Measurements from ENCODE around the gene HMGCLL1.

DNA sequence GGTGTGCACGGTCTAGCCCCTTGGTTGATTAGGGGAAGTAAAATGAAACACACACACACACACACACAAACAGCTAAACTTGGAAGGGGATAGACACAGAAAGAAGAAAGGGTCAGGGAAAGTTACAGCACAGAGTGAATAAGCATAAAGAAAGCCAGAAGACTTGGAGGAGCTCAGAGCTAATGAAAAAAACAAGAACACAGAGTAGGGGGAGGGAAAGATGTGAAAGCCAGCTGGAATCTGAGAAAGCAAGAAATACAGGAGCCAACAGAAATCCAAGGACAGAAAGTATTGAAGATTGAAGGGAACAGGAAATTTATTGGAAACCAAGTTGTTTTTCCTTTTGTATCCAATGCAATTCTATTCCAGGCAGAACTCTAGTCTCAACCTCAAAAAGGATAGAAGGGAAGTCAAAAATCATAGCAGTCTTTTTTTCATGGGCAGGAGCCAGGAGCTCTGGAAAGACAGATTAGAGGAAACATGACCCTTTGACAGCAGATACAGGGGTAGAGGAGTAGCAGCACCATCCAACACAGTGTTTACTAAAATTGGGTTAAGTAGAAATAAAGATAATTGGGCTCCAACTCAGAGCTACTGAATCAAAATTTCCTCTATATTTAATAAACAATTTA is 10.1 kb downstream of the HMGCLL1 start:
- TF ChIP-seq, protein P1, sequence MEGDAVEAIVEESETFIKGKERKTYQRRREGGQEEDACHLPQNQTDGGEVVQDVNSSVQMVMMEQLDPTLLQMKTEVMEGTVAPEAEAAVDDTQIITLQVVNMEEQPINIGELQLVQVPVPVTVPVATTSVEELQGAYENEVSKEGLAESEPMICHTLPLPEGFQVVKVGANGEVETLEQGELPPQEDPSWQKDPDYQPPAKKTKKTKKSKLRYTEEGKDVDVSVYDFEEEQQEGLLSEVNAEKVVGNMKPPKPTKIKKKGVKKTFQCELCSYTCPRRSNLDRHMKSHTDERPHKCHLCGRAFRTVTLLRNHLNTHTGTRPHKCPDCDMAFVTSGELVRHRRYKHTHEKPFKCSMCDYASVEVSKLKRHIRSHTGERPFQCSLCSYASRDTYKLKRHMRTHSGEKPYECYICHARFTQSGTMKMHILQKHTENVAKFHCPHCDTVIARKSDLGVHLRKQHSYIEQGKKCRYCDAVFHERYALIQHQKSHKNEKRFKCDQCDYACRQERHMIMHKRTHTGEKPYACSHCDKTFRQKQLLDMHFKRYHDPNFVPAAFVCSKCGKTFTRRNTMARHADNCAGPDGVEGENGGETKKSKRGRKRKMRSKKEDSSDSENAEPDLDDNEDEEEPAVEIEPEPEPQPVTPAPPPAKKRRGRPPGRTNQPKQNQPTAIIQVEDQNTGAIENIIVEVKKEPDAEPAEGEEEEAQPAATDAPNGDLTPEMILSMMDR (IDR thresholded peaks at IDR 0.05) = no peak
- TF ChIP-seq POLR2A (IDR thresholded peaks at IDR 0.05) = no peak

Data from lower leg skin (tissue), 3 donors.